Measurements from ENCODE around the gene LHX4. TPM values are rescaled to one million over a fixed set of nuclear protein-coding genes. Genes with fewer than 3 reads are reported as not detected.

Gene LHX4
- total and polyA plus RNA-seq, 2 donors from 2014 or later, result 0.37 TPM; not detected in 1

- Histone ChIP-seq H3K4me1 (ENCODE audit: control insufficient read depth in 2 of 3, insufficient read depth in 2 of 3, low read depth in 1 of 3, low read length in 3 of 3) (peaks cover 0 to 8% (median 0%) of the 10 kb centered on the region in 3 donors), H3K9ac (ENCODE audit: low read length in 3 of 3) (no peak overlapping the region), H3K27me3 (ENCODE audit: control insufficient read depth, insufficient read depth, low read length) (no peaks in the 10 kb centered on the region), H3K36me3 (ENCODE audit: control insufficient read depth in 2 of 3, insufficient read depth in 3 of 3, low read length in 3 of 3) (no peaks in the 10 kb centered on the region), H3K27ac (ENCODE audit: low read depth in 2 of 2, low read length in 2 of 2) (no peak overlapping the region), H3K9me3 (ENCODE audit: control insufficient read depth in 2 of 3, insufficient read depth in 1 of 3, low read length in 3 of 3) (no peaks in the 10 kb centered on the region), H3K4me3 (ENCODE audit: low read length in 3 of 3) (no peak overlapping the region)
- TF ChIP-seq, protein P1, sequence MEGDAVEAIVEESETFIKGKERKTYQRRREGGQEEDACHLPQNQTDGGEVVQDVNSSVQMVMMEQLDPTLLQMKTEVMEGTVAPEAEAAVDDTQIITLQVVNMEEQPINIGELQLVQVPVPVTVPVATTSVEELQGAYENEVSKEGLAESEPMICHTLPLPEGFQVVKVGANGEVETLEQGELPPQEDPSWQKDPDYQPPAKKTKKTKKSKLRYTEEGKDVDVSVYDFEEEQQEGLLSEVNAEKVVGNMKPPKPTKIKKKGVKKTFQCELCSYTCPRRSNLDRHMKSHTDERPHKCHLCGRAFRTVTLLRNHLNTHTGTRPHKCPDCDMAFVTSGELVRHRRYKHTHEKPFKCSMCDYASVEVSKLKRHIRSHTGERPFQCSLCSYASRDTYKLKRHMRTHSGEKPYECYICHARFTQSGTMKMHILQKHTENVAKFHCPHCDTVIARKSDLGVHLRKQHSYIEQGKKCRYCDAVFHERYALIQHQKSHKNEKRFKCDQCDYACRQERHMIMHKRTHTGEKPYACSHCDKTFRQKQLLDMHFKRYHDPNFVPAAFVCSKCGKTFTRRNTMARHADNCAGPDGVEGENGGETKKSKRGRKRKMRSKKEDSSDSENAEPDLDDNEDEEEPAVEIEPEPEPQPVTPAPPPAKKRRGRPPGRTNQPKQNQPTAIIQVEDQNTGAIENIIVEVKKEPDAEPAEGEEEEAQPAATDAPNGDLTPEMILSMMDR (IDR thresholded peaks at IDR 0.05; ENCODE audit: borderline replicate concordance, extremely low read depth, insufficient read depth), result no peak
- FAIRE-seq (no peak), DNase-seq (no peak)
- intact Hi-C loops (cut with DNase I), result loop anchor here (10.0 kb wide), 1 partner anchor 221 kb away; no protein-coding TSS in a partner anchor
Measured at GRCh38 chr1:180253585-180254495, 23.8 kb downstream of the LHX4 start.

GRCh38 chr1:180254496-180254819, 24.4 kb downstream of the LHX4 start:
- TF ChIP-seq, protein P1 (IDR thresholded peaks at IDR 0.05; ENCODE audit: borderline replicate concordance, extremely low read depth, insufficient read depth), result no peak
- H3K27me3 ChIP-seq (ENCODE audit: control insufficient read depth, insufficient read depth, low read length), result no peaks in the 10 kb centered on the region
- intact Hi-C loops (cut with DNase I), result loop anchor here (10.0 kb wide), 1 partner anchor 220 kb away; no protein-coding TSS in a partner anchor
- FAIRE-seq (no peak), DNase-seq (no peak)
- H3K36me3 ChIP-seq (ENCODE audit: control insufficient read depth in 2 of 3, insufficient read depth in 3 of 3, low read length in 3 of 3), result no peaks in the 10 kb centered on the region
- H3K4me1 ChIP-seq (ENCODE audit: control insufficient read depth in 2 of 3, insufficient read depth in 2 of 3, low read depth in 1 of 3, low read length in 3 of 3), result peaks cover 0 to 8% (median 0%) of the 10 kb centered on the region in 3 donors
- H3K9ac ChIP-seq (ENCODE audit: low read length in 3 of 3), result no peak overlapping the region
- H3K4me3 ChIP-seq (ENCODE audit: low read length in 3 of 3), result no peak overlapping the region
- H3K27ac ChIP-seq (ENCODE audit: low read depth in 2 of 2, low read length in 2 of 2), result no peak overlapping the region
- no peaks in the 10 kb centered on the region for H3K9me3 ChIP-seq (ENCODE audit: control insufficient read depth in 2 of 3, insufficient read depth in 1 of 3, low read length in 3 of 3)

- peak in 2 of 5 donors; percentile 30 to 64 for DNase-seq
- Histone ChIP-seq H3K4me3 (ENCODE audit: low read length in 3 of 3) (no peak overlapping the region), H3K9me3 (ENCODE audit: control insufficient read depth in 2 of 3, insufficient read depth in 1 of 3, low read length in 3 of 3) (no peaks in the 10 kb centered on the region), H3K9ac (ENCODE audit: low read length in 3 of 3) (no peak overlapping the region), H3K4me1 (ENCODE audit: control insufficient read depth in 2 of 3, insufficient read depth in 2 of 3, low read depth in 1 of 3, low read length in 3 of 3) (peaks cover 0 to 8% (median 0%) of the 10 kb centered on the region in 3 donors), H3K36me3 (ENCODE audit: control insufficient read depth in 2 of 3, insufficient read depth in 3 of 3, low read length in 3 of 3) (no peaks in the 10 kb centered on the region), H3K27me3 (ENCODE audit: control insufficient read depth, insufficient read depth, low read length) (no peaks in the 10 kb centered on the region), H3K27ac (ENCODE audit: low read depth in 2 of 2, low read length in 2 of 2) (no peak overlapping the region)
- intact Hi-C loops (cut with DNase I), result loop anchor here (10.0 kb wide), 1 partner anchor 220 kb away; no protein-coding TSS in a partner anchor
- no peak for FAIRE-seq
- TF ChIP-seq, protein P1 (IDR thresholded peaks at IDR 0.05; ENCODE audit: borderline replicate concordance, extremely low read depth, insufficient read depth), result no peak
Measured at GRCh38 chr1:180254854-180255253, 24.8 kb downstream of the LHX4 start.
